GM18907 (cell line): ENCODE results near the gene ADAMTS1.

Source experiments
- ATAC-seq: cut with Tn5 transposase; IDR thresholded peaks from one replicate; pipeline ENCODE4 v1.9.1; 2021; ENCODE audit warnings: mild to moderate bottlenecking, moderate library complexity; ENCODE audit not compliant: unreplicated experiment

The ADAMTS1 gene

GRCh38 chr21:26790296-26790695 is 54.9 kb downstream of the ADAMTS1 start:
- no peak for ATAC-seq

GRCh38 chr21:26788790-26789189 is 56.4 kb downstream of the ADAMTS1 start:
- ATAC-seq: no peak
